ENCODE measurements around the gene WDCP.

GRCh38 chr2:24085200-24085489, 38.0 kb upstream of the WDCP start:
- TF ChIP-seq CTCF (IDR thresholded peaks at IDR 0.05; ENCODE audit: low read length) (no peak), EZH2 (IDR thresholded peaks at IDR 0.05; ENCODE audit: borderline replicate concordance, low read length) (no peak)

All from OCI-LY1 (cell line).